Mesenchymal stem cell (in vitro differentiated cells and primary cell): Measurements from ENCODE around the gene DCBLD1.

Experiments used
- DNase-seq: peaks from one replicate; pipeline ENCODE4 v3.0.0-alpha.2; 2013
- H2AFZ ChIP-seq: one replicate; pipeline ENCODE4 v1.6.1; 2013; ENCODE audit warnings: low read depth, mild to moderate bottlenecking, control low read depth, inconsistent platforms, low read length, moderate library complexity
- H2AK5ac ChIP-seq: 2 replicates; pipeline ENCODE4 v1.6.1; 2013; ENCODE audit warnings: low read length, moderate library complexity, mild to moderate bottlenecking, inconsistent platforms; ENCODE audit not compliant: severe bottlenecking
- H2BK120ac ChIP-seq: one replicate; pipeline ENCODE4 v1.6.1; 2013; ENCODE audit warnings: low read depth, mild to moderate bottlenecking, inconsistent platforms, low read length, moderate library complexity
- H2BK12ac ChIP-seq, 2 experiments: one replicate each; pipeline ENCODE4 v1.6.1; 2013; ENCODE audit warnings: inconsistent platforms in 2 of 2, low read length in 2 of 2, mild to moderate bottlenecking in 2 of 2, moderate library complexity in 2 of 2, control low read depth in 1 of 2
- H2BK15ac ChIP-seq: one replicate; pipeline ENCODE4 v1.6.1; 2013; ENCODE audit warnings: mild to moderate bottlenecking, low read depth, inconsistent platforms; ENCODE audit not compliant: poor library complexity, severe bottlenecking
- H2BK5ac ChIP-seq: 2 replicates; pipeline ENCODE4 v1.6.1; 2013; ENCODE audit warnings: low read depth, mild to moderate bottlenecking, low read length, control low read depth, inconsistent platforms; ENCODE audit not compliant: poor library complexity, severe bottlenecking
- H3K14ac ChIP-seq, 2 experiments: one replicate each; pipeline ENCODE4 v1.6.1; 2013; ENCODE audit warnings: inconsistent platforms in 2 of 2, low read length in 2 of 2, control low read depth in 1 of 2, mild to moderate bottlenecking in 1 of 2, moderate library complexity in 1 of 2
- H3K18ac ChIP-seq, 2 experiments: one replicate each; pipeline ENCODE4 v1.6.1; 2013; ENCODE audit warnings: inconsistent platforms in 2 of 2, low read length in 2 of 2, control low read depth in 1 of 2, low read depth in 1 of 2, mild to moderate bottlenecking in 1 of 2
- H3K23ac ChIP-seq, 2 experiments: one replicate each; pipeline ENCODE4 v1.6.1; 2013; ENCODE audit warnings: inconsistent platforms in 2 of 2, low read length in 2 of 2, mild to moderate bottlenecking in 2 of 2, moderate library complexity in 2 of 2, control low read depth in 1 of 2
- H3K27ac ChIP-seq: 2 replicates; pipeline ENCODE4 v1.5.1; 2013; ENCODE audit warnings: mild to moderate bottlenecking, moderate library complexity, low read length, control low read depth, inconsistent platforms; ENCODE audit not compliant: poor library complexity, severe bottlenecking
- H3K27me3 ChIP-seq, 2 experiments: 2 replicates each; pipeline versions ENCODE4 v1.6.1 to v1.7.0; 2013; ENCODE audit warnings: low read length in 2 of 2, mild to moderate bottlenecking in 2 of 2, moderate library complexity in 2 of 2, control low read depth in 1 of 2, inconsistent platforms in 1 of 2; ENCODE audit not compliant: control insufficient read depth in 1 of 2, insufficient read depth in 1 of 2
- H3K36me3 ChIP-seq, 2 experiments: 2 replicates each; pipeline versions ENCODE4 v1.6.1 to v1.7.0; 2013; ENCODE audit warnings: low read length in 2 of 2, control low read depth in 1 of 2, inconsistent platforms in 1 of 2, low read depth in 1 of 2, mild to moderate bottlenecking in 1 of 2; ENCODE audit not compliant: insufficient read depth in 2 of 2, control insufficient read depth in 1 of 2
- H3K4ac ChIP-seq, 2 experiments: one replicate each; pipeline ENCODE4 v1.6.1; 2013; ENCODE audit warnings: inconsistent platforms in 2 of 2, low read length in 2 of 2, mild to moderate bottlenecking in 2 of 2, moderate library complexity in 2 of 2, control low read depth in 1 of 2, low read depth in 1 of 2
- H3K4me1 ChIP-seq: 2 replicates; pipeline ENCODE4 v1.6.1; 2013; ENCODE audit warnings: low read depth, low read length, control low read depth; ENCODE audit not compliant: control insufficient read depth, insufficient read depth
- H3K4me2 ChIP-seq: 2 replicates; pipeline ENCODE4 v1.6.1; 2013; ENCODE audit warnings: low read length, mild to moderate bottlenecking, inconsistent platforms; ENCODE audit not compliant: poor library complexity, severe bottlenecking
- H3K4me3 ChIP-seq, 2 experiments: 2 replicates each; pipeline versions ENCODE4 v1.5.1 to v1.7.0; 2013; ENCODE audit warnings: low read length in 2 of 2, mild to moderate bottlenecking in 2 of 2, control low read depth in 1 of 2, low read depth in 1 of 2; ENCODE audit not compliant: insufficient read depth in 1 of 2
- H3K79me1 ChIP-seq: replicated peaks from 2 replicates; pipeline ENCODE4 v1.6.1; 2013; ENCODE audit warnings: mild to moderate bottlenecking, control low read depth, low read length, inconsistent platforms; ENCODE audit not compliant: poor library complexity, severe bottlenecking
- H3K9ac ChIP-seq: 2 replicates; pipeline ENCODE4 v1.7.0; 2013; ENCODE audit warnings: mild to moderate bottlenecking, low read length, moderate library complexity
- H3K9me3 ChIP-seq: 2 replicates; pipeline ENCODE4 v1.7.0; 2013; ENCODE audit warnings: mild to moderate bottlenecking, low read length; ENCODE audit not compliant: control insufficient read depth
- H4K8ac ChIP-seq: one replicate; pipeline ENCODE4 v1.6.1; 2013; ENCODE audit warnings: inconsistent platforms, mild to moderate bottlenecking, low read length, moderate library complexity
- H4K91ac ChIP-seq: one replicate; pipeline ENCODE4 v1.6.1; 2013; ENCODE audit warnings: mild to moderate bottlenecking, low read length, inconsistent platforms
- WGBS: methylation state at CpG from one replicate; pipeline ENCODE4 v1.1.7; 2013; ENCODE audit warnings: mixed read lengths; 5-methylcytosine and 5-hydroxymethylcytosine counted together

The DCBLD1 gene

DNA sequence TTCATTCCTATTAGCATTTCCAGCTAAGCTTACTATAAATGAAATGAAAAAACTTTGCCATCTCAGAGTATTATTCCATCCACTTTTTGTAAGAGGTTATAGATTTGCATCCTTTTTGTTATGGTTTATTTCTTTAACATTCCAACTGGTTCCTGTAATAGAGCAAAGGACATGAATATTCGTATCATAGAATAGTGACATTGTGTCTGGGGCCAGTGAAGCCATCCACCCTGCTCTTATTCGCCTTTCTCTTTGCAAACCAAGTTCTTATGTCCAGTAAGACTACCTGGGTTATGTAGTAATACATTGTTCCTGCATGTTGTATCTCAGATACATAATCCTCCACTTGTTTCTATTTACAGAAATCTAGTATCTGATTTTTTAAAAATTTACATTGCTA lies 43.1 kb downstream of the DCBLD1 start:
- no peak overlapping the region for H2BK15ac ChIP-seq
- no peak overlapping the region for H3K18ac ChIP-seq
- H3K4ac ChIP-seq: no peak overlapping the region
- H3K23ac ChIP-seq: no peak overlapping the region
- H3K27ac ChIP-seq: no peak overlapping the region
- no peak overlapping the region for H3K4me3 ChIP-seq
- H2BK5ac ChIP-seq: no peak overlapping the region
- H2AFZ ChIP-seq: no peak overlapping the region
- no peak overlapping the region for H3K4me2 ChIP-seq
- no peak overlapping the region for H2BK120ac ChIP-seq
- no peak overlapping the region for H3K14ac ChIP-seq
- H3K4me1 ChIP-seq: peaks cover 4% of the 10 kb centered on the region
- DNase-seq: no peak
- no CpG with 5 or more reads among the region's 2 CpGs for WGBS
- H4K91ac ChIP-seq: no peak overlapping the region
- no peak overlapping the region for H4K8ac ChIP-seq
- H3K9ac ChIP-seq: no peak overlapping the region
- peaks cover 26% of the 10 kb centered on the region for H3K79me1 ChIP-seq
- H2AK5ac ChIP-seq: no peak overlapping the region
- no peaks in the 10 kb centered on the region for H3K27me3 ChIP-seq
- H2BK12ac ChIP-seq: no peak overlapping the region
- peaks cover 0 to 8% of the 10 kb centered on the region in 2 experiments for H3K36me3 ChIP-seq
- no peaks in the 10 kb centered on the region for H3K9me3 ChIP-seq

DNA sequence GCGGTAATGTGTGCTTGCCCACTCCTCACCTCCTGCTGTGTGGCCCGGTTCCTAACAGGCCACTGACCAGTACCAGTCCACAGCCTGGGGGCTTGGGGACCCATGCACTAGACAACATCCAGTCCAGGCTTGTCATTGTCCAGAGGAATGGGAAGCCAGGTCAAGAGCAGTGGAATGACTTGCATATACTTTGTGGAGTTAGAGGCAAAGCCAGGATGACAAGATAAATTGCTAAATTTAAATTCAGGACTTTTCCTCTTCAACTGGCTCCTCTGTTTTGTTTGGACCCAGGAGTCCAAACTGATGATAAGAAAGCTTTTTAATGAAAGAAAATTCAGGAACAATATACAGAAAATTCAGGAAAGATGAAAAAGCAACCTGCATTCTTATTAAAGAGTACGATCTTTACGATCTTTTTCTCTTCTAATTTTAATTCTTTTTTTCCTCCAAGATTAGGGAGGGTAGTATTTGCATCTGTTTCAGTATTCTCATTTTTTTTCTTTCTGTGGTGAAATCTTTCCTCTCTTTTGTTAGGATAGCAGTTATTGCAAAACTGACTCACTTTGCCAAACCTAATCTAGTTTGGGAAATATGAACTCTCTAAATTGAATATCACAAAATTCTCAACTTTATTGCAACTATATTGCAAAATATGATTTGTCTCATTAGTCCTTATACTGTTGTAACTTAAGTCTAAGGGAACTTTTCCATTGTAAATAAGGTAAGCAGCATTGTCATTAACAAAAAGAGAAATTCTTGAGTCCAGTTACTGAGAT lies 48.2 kb downstream of the DCBLD1 start:
- Histone ChIP-seq H3K14ac (no peak overlapping the region), H3K4me3 (peak overlapping the region in 1 of 2 experiments; percentile 61), H2BK120ac (no peak overlapping the region), H3K9me3 (no peaks in the 10 kb centered on the region), H2BK12ac (peak overlapping the region in 1 of 2 experiments; percentile 21), H2AK5ac (peak overlapping the region; percentile 19), H4K8ac (peak overlapping the region; percentile 74), H2AFZ (no peak overlapping the region), H3K4me1 (peaks cover 13% of the 10 kb centered on the region), H3K36me3 (peaks cover 0 to 7% of the 10 kb centered on the region in 2 experiments), H3K4ac (peak overlapping the region in 1 of 2 experiments; percentile 54), H3K9ac (peak overlapping the region; percentile 44), H3K23ac (no peak overlapping the region), H3K4me2 (no peak overlapping the region), H3K18ac (peak overlapping the region; percentile 6 to 67), H3K27me3 (no peaks in the 10 kb centered on the region), H2BK5ac (no peak overlapping the region), H3K27ac (peak overlapping the region; percentile 86), H3K79me1 (peaks cover 21% of the 10 kb centered on the region), H4K91ac (peak overlapping the region; percentile 2), H2BK15ac (no peak overlapping the region)
- WGBS: 80% methylated on average over 2 of the region's 4 CpGs
- no peak for DNase-seq

DNA sequence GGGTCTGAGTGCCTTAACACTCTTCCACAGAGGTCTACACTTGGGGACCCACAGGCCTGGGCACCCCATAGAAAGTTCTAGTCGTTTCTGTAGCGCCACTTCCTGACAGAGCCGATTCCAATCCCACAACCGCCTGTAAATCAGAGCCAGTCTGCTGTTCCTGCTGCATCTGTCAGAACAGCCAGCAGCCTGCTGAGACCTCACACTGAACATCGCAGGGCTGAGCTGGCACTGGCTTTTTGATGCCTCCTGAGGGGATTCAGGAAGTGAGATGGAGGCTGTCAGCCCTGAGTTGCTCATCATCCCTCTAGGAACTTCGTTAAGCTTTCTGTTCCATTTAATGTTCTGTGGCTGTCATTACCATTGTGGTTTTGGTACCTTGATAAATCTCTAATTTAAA lies 48.9 kb downstream of the DCBLD1 start:
- no peaks in the 10 kb centered on the region for H3K9me3 ChIP-seq
- no peaks in the 10 kb centered on the region for H3K27me3 ChIP-seq
- H3K18ac ChIP-seq: peak overlapping the region; percentile 2 to 82
- no peak overlapping the region for H2BK15ac ChIP-seq
- peak overlapping the region; percentile 44 for H3K9ac ChIP-seq
- no peak overlapping the region for H3K4me2 ChIP-seq
- H2AK5ac ChIP-seq: no peak overlapping the region
- no peak for DNase-seq
- H3K4me1 ChIP-seq: peaks cover 14% of the 10 kb centered on the region
- peaks cover 0 to 7% of the 10 kb centered on the region in 2 experiments for H3K36me3 ChIP-seq
- H3K27ac ChIP-seq: peak overlapping the region; percentile 86
- 72% methylated on average over 6 of the region's 6 CpGs for WGBS
- peak overlapping the region; percentile 75 for H2BK5ac ChIP-seq
- H4K91ac ChIP-seq: no peak overlapping the region
- peak overlapping the region in 1 of 2 experiments; percentile 64 for H2BK12ac ChIP-seq
- peaks cover 21% of the 10 kb centered on the region for H3K79me1 ChIP-seq
- H3K4ac ChIP-seq: peak overlapping the region in 1 of 2 experiments; percentile 68
- peak overlapping the region; percentile 86 for H4K8ac ChIP-seq
- H2AFZ ChIP-seq: no peak overlapping the region
- H2BK120ac ChIP-seq: no peak overlapping the region
- H3K4me3 ChIP-seq: peak overlapping the region in 1 of 2 experiments; percentile 61
- H3K23ac ChIP-seq: no peak overlapping the region
- peak overlapping the region in 1 of 2 experiments; percentile 36 for H3K14ac ChIP-seq

DNA sequence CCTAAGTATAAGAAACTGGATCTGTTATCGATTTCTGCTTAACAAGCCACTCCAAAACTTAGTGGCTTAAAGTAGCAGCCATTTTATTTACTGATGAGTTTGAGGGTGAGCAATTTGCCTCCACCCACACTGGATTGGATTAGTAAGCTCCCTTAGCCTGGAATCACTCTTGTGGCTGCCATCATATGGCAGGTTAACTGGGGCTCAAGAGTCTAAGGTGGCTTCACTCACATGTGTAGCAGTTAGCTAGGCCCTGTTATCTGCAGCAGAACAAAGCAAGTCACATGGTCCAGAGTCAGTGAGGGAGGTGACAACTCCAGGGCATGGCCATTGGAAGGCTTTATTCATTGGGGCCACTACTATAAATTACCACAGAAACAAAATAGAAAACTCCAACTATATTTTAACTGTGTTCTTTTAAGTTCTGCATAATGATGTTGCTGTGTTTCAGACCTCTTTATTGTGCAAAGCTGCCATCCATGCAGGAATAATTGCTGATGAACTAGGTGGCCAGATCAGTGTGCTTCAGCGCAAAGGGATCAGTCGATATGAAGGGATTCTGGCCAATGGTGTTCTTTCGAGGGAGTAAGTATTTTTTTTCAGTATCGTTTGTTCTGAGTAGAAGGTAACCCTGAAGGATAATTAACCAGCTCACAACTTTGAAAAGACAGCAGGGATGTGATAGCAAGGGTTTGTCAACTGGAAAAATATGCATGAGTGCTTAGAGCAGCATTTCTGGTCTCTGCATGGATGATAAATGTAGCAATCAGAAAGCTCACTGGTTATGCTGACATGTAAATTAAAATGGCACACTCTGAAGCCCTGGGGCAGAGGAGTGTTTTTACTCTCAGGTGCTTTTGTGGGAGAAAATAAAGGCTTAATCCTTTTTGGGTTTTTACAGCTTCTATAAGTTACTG lies 49.6 kb downstream of the DCBLD1 start:
- no peak overlapping the region for H3K23ac ChIP-seq
- H3K4me3 ChIP-seq: peak overlapping the region in 1 of 2 experiments; percentile 61
- H4K91ac ChIP-seq: peak overlapping the region; percentile 18
- peak overlapping the region; percentile 35 for H4K8ac ChIP-seq
- peak overlapping the region; percentile 28 for H2AK5ac ChIP-seq
- peak overlapping the region; percentile 17 for H3K4me2 ChIP-seq
- no peak overlapping the region for H3K14ac ChIP-seq
- H3K9me3 ChIP-seq: no peaks in the 10 kb centered on the region
- peak overlapping the region in 1 of 2 experiments; percentile 49 for H2BK12ac ChIP-seq
- peaks cover 16% of the 10 kb centered on the region for H3K4me1 ChIP-seq
- no peak overlapping the region for H2AFZ ChIP-seq
- peaks cover 18% of the 10 kb centered on the region for H3K79me1 ChIP-seq
- no peaks in the 10 kb centered on the region for H3K27me3 ChIP-seq
- H3K9ac ChIP-seq: peak overlapping the region; percentile 44
- WGBS: 98% methylated on average over 5 of the region's 5 CpGs
- no peak overlapping the region for H2BK120ac ChIP-seq
- H3K18ac ChIP-seq: peak overlapping the region; percentile 7 to 87
- H3K36me3 ChIP-seq: peaks cover 0 to 7% of the 10 kb centered on the region in 2 experiments
- H3K27ac ChIP-seq: peak overlapping the region; percentile 86
- no peak overlapping the region for H2BK15ac ChIP-seq
- DNase-seq: no peak
- no peak overlapping the region for H3K4ac ChIP-seq
- peak overlapping the region; percentile 0 for H2BK5ac ChIP-seq
